ENCODE measurements around the gene SLC25A19.
"Not testable (repeated sequence)": the region's sequence is repeated elsewhere in the genome, so short reads cannot be mapped to it uniquely, and the experiment has no call there.

The SLC25A19 gene

GRCh38 chr17:75289832-75290337 is 652 bp upstream of the SLC25A19 start:
- H3K27ac ChIP-seq: peak overlapping the region; percentile 92
- TF ChIP-seq, protein P1, sequence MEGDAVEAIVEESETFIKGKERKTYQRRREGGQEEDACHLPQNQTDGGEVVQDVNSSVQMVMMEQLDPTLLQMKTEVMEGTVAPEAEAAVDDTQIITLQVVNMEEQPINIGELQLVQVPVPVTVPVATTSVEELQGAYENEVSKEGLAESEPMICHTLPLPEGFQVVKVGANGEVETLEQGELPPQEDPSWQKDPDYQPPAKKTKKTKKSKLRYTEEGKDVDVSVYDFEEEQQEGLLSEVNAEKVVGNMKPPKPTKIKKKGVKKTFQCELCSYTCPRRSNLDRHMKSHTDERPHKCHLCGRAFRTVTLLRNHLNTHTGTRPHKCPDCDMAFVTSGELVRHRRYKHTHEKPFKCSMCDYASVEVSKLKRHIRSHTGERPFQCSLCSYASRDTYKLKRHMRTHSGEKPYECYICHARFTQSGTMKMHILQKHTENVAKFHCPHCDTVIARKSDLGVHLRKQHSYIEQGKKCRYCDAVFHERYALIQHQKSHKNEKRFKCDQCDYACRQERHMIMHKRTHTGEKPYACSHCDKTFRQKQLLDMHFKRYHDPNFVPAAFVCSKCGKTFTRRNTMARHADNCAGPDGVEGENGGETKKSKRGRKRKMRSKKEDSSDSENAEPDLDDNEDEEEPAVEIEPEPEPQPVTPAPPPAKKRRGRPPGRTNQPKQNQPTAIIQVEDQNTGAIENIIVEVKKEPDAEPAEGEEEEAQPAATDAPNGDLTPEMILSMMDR (conservative IDR thresholded peaks at IDR 0.05; ENCODE audit: low read depth): peak; percentile 44
- peak; percentile 40 for DNase-seq (ENCODE audit: low spot score)
- ChIA-PET CTCF (interaction anchor here (0.6 kb wide), 2 partner anchors 1375 to 1766 kb away, joined by 3 to 4 read pairs; no protein-coding TSS in a partner anchor), POLR2A (ENCODE audit: low non-redundant PET) (interaction anchor here (1.7 to 2.3 kb wide), 2 partner anchors 19 to 28 kb away, joined by 9 read pairs; partner anchors contain the start of genes GGA3, MIF4GD and MRPS7)

DNA sequence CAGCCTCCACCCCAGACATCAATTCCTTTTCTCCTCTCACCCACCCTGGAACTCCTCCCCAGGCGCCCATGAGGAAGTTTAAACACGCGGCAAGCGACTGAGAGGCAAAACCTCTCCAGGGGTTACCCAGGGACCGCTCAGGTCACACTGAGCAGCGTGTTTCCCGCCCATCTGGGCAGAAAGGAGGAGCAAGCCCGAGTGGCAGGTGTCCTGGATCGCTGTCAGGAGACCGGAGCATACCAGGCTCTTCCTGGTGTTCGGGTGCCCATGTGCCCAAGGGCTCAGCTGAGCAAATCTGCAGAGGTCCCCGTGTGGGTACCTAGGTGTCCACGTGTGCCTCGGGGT is 491 bp downstream of the SLC25A19 start:
- TF ChIP-seq, protein P1 (conservative IDR thresholded peaks at IDR 0.05; ENCODE audit: low read depth): no peak
- ChIA-PET POLR2A (ENCODE audit: low non-redundant PET) (interaction anchor here (0.7 to 2.3 kb wide), 3 partner anchors 18 to 27 kb away, joined by 5 to 9 read pairs (median 9); partner anchors contain the start of genes GGA3, MIF4GD and MRPS7), CTCF (interaction anchor here (0.9 to 1.0 kb wide), 2 partner anchors 14 to 17 kb away, joined by 5 read pairs; partner anchors contain the start of gene MIF4GD)
- peak overlapping the region; percentile 92 for H3K27ac ChIP-seq
- peak; percentile 50 for DNase-seq (ENCODE audit: low spot score)

- H3K27ac ChIP-seq: peak overlapping the region; percentile 92
- no peak for DNase-seq (ENCODE audit: low spot score)
- ChIA-PET POLR2A (ENCODE audit: low non-redundant PET) (interaction anchor here (1.7 to 2.3 kb wide), 2 partner anchors 18 to 27 kb away, joined by 9 read pairs; partner anchors contain the start of genes GGA3, MIF4GD and MRPS7), CTCF (interaction anchor here (1.0 kb wide), 1 partner anchor 14 kb away, joined by 5 read pairs; no protein-coding TSS in a partner anchor)
- TF ChIP-seq, protein P1 (conservative IDR thresholded peaks at IDR 0.05; ENCODE audit: low read depth): no peak
These were observed 874 bp downstream of the SLC25A19 start for GRCh38 chr17:75288359-75288758.

GRCh38 chr17:75287221-75287620 is 2.0 kb downstream of the SLC25A19 start:
- ChIA-PET CTCF (interaction anchor here (0.6 kb wide), 2 partner anchors 17 to 116 kb away, joined by 4 to 5 read pairs; no protein-coding TSS in a partner anchor), POLR2A (ENCODE audit: low non-redundant PET) (no interaction called here)
- peak overlapping the region; percentile 28; the same call in 1 of the 2 replicates for H3K27ac ChIP-seq
- no peak for DNase-seq (ENCODE audit: low spot score)
- TF ChIP-seq, protein P1 (conservative IDR thresholded peaks at IDR 0.05; ENCODE audit: low read depth): no peak

- ChIA-PET CTCF (interaction anchor here (0.6 to 1.5 kb wide), 3 partner anchors 127 to 575 kb away, joined by 3 to 8 read pairs (median 3); no protein-coding TSS in a partner anchor), POLR2A (ENCODE audit: low non-redundant PET) (no interaction called here)
- no peak for DNase-seq (ENCODE audit: low spot score)
- TF ChIP-seq, protein P1 (conservative IDR thresholded peaks at IDR 0.05; ENCODE audit: low read depth): no peak
- peak overlapping the region; percentile 28; the same call in 1 of the 2 replicates for H3K27ac ChIP-seq
These were observed 4.1 kb downstream of the SLC25A19 start for GRCh38 chr17:75285123-75285522.

DNA sequence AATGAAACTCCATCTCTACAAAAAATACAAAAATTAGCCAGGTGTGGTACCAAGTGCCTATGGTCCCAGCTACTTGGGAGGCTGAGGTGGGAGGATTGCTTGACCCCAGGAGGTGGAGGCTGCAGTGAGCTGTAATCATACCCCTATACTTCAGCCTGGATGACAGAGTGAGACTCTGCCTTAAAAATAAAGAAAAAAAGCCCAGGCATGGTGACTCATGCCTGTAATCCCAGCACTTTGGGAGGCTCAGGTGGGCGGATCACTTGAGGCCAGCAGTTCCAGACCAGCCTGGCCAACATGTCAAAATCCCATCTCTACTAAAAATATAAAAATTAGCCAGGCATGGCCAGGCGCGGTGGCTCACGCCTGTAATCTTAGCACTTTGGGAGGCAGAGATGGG is 9.0 kb downstream of the SLC25A19 start:
- POLR2A ChIA-PET (ENCODE audit: low non-redundant PET); DNase-seq (ENCODE audit: low spot score): not testable (repeated sequence)
- H3K27ac ChIP-seq: peak overlapping the region; percentile 19
- CTCF ChIA-PET: interaction anchor here (0.6 kb wide), 1 partner anchor 119 kb away, joined by 3 read pairs; no protein-coding TSS in a partner anchor

DNA sequence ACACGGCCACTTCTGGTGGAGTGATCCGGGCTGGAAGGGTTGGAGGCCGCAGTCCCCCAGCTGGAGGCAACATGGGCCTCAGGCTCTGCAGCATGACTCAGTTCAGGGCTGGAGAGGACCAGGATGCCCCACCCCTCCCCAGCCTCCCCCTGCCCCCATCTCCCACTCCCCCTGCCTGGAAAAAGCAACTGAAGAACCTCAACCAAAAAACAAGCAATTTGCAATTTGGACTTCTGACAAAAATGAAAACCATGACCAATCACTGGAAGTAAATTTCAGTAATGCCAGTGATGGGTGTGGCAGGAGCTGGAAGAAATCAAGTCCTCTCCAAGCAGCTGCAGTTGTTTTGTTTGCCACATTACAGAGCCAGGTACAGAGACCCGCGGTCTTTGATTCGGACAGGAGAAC is 11.6 kb downstream of the SLC25A19 start:
- DNase-seq (ENCODE audit: low spot score): no peak
- TF ChIP-seq, protein P1 (conservative IDR thresholded peaks at IDR 0.05; ENCODE audit: low read depth): no peak
- peak overlapping the region; percentile 74 for H3K27ac ChIP-seq
- ChIA-PET CTCF (interaction anchor here (0.6 kb wide), 1 partner anchor 15 kb away, joined by 3 read pairs; no protein-coding TSS in a partner anchor), POLR2A (ENCODE audit: low non-redundant PET) (no interaction called here)

All from RWPE1 (cell line).